Measurements from ENCODE around the gene RPL41.

DNA sequence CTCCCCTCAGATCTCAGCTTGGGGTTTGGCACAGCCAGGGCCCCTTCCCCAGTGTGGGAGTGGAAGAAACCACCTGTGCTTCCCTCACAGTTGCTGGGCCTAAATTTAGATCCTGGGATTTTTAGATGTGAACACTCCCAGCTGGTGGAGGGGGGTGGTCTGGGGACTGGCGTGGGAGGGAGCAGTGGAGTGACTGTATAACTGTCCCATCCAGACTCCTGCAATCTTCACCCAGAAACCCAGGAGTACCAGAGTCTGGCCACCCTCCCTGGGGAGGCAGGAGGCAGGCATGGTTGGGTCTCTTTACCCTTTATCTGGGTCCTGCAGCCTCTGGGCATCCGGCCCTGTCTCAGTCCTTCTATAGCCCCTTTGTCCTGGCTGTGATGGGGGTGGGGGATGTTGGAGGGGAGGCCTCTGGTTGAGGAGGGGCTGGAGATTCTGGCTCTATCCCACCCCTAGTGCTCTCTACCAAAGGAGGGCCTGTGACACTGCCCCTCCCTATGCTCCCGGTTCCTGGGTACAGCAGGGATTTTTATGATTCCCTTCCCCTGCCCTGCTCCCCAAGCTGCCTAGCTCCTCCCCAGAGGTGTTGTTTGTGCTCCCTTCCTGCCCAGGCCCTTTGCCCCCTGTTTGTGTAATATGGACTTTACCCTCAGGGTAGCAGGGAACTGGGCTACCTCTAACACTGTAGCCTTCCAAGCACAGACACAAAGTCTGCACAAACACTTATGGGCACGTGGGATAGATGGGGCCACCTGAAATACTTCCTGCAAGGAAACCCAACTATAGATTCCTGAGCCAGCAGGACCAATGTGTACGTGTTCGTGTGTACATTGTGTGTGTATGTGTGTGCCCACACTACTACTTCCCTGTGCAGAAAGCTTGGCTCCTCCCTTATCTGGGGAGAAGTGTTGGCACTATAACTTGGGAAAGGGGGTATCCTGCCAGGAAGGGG, 34.8 kb upstream of the RPL41 start:
- TF ChIP-seq, protein P1, sequence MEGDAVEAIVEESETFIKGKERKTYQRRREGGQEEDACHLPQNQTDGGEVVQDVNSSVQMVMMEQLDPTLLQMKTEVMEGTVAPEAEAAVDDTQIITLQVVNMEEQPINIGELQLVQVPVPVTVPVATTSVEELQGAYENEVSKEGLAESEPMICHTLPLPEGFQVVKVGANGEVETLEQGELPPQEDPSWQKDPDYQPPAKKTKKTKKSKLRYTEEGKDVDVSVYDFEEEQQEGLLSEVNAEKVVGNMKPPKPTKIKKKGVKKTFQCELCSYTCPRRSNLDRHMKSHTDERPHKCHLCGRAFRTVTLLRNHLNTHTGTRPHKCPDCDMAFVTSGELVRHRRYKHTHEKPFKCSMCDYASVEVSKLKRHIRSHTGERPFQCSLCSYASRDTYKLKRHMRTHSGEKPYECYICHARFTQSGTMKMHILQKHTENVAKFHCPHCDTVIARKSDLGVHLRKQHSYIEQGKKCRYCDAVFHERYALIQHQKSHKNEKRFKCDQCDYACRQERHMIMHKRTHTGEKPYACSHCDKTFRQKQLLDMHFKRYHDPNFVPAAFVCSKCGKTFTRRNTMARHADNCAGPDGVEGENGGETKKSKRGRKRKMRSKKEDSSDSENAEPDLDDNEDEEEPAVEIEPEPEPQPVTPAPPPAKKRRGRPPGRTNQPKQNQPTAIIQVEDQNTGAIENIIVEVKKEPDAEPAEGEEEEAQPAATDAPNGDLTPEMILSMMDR (IDR thresholded peaks at IDR 0.05; ENCODE audit: insufficient read depth, low read depth, low read length), result no peak
- no peak for TF ChIP-seq EZH2 (IDR thresholded peaks at IDR 0.05; ENCODE audit: insufficient read depth, low read length)
